Measurements from ENCODE around the gene DTWD2. TPM values are rescaled to one million over a fixed set of nuclear protein-coding genes. Genes with fewer than 3 reads are reported as not detected.
A peak's percentile ranks its signal among the peaks of the same experiment; 100 is the strongest.

The DTWD2 gene
- total RNA-seq = 1 to 10 TPM; 3.3 to 4.9 TPM

GRCh38 chr5:118987988-118988865, at the start of gene DTWD2:
Gene DTWD2 (minus strand): TSS chr5:118988547. CDS start chr5:118988511, 36 bp downstream.
- Mint-ChIP-seq H3K4me1 (ENCODE audit: low read depth in 2 of 2) (peaks cover 13 to 23% of the 10 kb centered on the region in 2 donors), H3K27me3 (no peaks in the 10 kb centered on the region), H3K36me3 (no peaks in the 10 kb centered on the region), H3K4me3 (peak within 1 kb of the TSS; percentile 76), H3K27ac (peak within 1 kb of the TSS; percentile 5 to 77), H3K9me3 (no peaks in the 10 kb centered on the region)
- ATAC-seq (peak; percentile 97), DNase-seq (ENCODE audit: low spot score) (peak; percentile 96)

- Mint-ChIP-seq H3K36me3 (no peaks in the 10 kb centered on the region), H3K9me3 (no peaks in the 10 kb centered on the region), H3K4me3 (no peak overlapping the region), H3K4me1 (ENCODE audit: low read depth in 2 of 2) (peaks cover 0 to 1% of the 10 kb centered on the region in 2 donors), H3K27ac (no peak overlapping the region), H3K27me3 (no peaks in the 10 kb centered on the region)
- ATAC-seq = no peak
- DNase-seq (ENCODE audit: low spot score) = no peak
Measured at GRCh38 chr5:119037496-119038215, 49.3 kb upstream of the DTWD2 start.

GRCh38 chr5:119036101-119036762, 47.9 kb upstream of the DTWD2 start:
- Mint-ChIP-seq H3K4me1 (ENCODE audit: low read depth in 2 of 2) (peaks cover 6 to 14% of the 10 kb centered on the region in 2 donors), H3K27ac (no peak overlapping the region), H3K4me3 (no peak overlapping the region), H3K27me3 (no peaks in the 10 kb centered on the region), H3K36me3 (no peaks in the 10 kb centered on the region), H3K9me3 (no peaks in the 10 kb centered on the region)
- no peak for DNase-seq (ENCODE audit: low spot score)
- peak in 1 of 2 donors; percentile 58 for ATAC-seq

- H3K27ac Mint-ChIP-seq = no peak overlapping the region
- no peak for ATAC-seq
- no peak for DNase-seq (ENCODE audit: low spot score)
- no peak overlapping the region for H3K4me3 Mint-ChIP-seq
- H3K27me3 Mint-ChIP-seq = no peaks in the 10 kb centered on the region
- H3K4me1 Mint-ChIP-seq (ENCODE audit: low read depth in 2 of 2) = peaks cover 10 to 20% of the 10 kb centered on the region in 2 donors
- no peaks in the 10 kb centered on the region for H3K36me3 Mint-ChIP-seq
- H3K9me3 Mint-ChIP-seq = no peaks in the 10 kb centered on the region
Measured at GRCh38 chr5:119033135-119033534, 44.8 kb upstream of the DTWD2 start.

- no peaks in the 10 kb centered on the region for H3K27me3 Mint-ChIP-seq
- ATAC-seq (no peak), DNase-seq (ENCODE audit: low spot score) (no peak)
- no peak overlapping the region for H3K27ac Mint-ChIP-seq
- no peak overlapping the region for H3K4me3 Mint-ChIP-seq
- H3K36me3 Mint-ChIP-seq = no peaks in the 10 kb centered on the region
- H3K4me1 Mint-ChIP-seq (ENCODE audit: low read depth in 2 of 2) = peaks cover 10 to 20% of the 10 kb centered on the region in 2 donors
- no peaks in the 10 kb centered on the region for H3K9me3 Mint-ChIP-seq
Measured at GRCh38 chr5:119032656-119033055, 44.3 kb upstream of the DTWD2 start.

GRCh38 chr5:119031905-119032304, 43.6 kb upstream of the DTWD2 start:
- DNase-seq (ENCODE audit: low spot score) (no peak), ATAC-seq (no peak)
- H3K4me3 Mint-ChIP-seq = peak overlapping the region; percentile 38
- no peaks in the 10 kb centered on the region for H3K9me3 Mint-ChIP-seq
- peak overlapping the region; percentile 40 to 68 for H3K27ac Mint-ChIP-seq
- H3K4me1 Mint-ChIP-seq (ENCODE audit: low read depth in 2 of 2) = peaks cover 10 to 20% of the 10 kb centered on the region in 2 donors
- H3K27me3 Mint-ChIP-seq = no peaks in the 10 kb centered on the region
- no peaks in the 10 kb centered on the region for H3K36me3 Mint-ChIP-seq

GRCh38 chr5:119031011-119031886, 42.9 kb upstream of the DTWD2 start:
- H3K4me1 Mint-ChIP-seq (ENCODE audit: low read depth in 2 of 2) = peaks cover 10 to 20% of the 10 kb centered on the region in 2 donors
- H3K27me3 Mint-ChIP-seq = no peaks in the 10 kb centered on the region
- DNase-seq (ENCODE audit: low spot score) = no peak
- no peaks in the 10 kb centered on the region for H3K36me3 Mint-ChIP-seq
- peak overlapping the region; percentile 40 to 68 for H3K27ac Mint-ChIP-seq
- ATAC-seq = peak in 1 of 2 donors; percentile 62
- H3K9me3 Mint-ChIP-seq = no peaks in the 10 kb centered on the region
- peak overlapping the region; percentile 38 for H3K4me3 Mint-ChIP-seq

GRCh38 chr5:119028575-119028974, 40.2 kb upstream of the DTWD2 start:
- ATAC-seq (no peak), DNase-seq (ENCODE audit: low spot score) (no peak)
- Mint-ChIP-seq H3K36me3 (no peaks in the 10 kb centered on the region), H3K27ac (no peak overlapping the region), H3K4me3 (no peak overlapping the region), H3K9me3 (no peaks in the 10 kb centered on the region), H3K4me1 (ENCODE audit: low read depth in 2 of 2) (peaks cover 10 to 20% of the 10 kb centered on the region in 2 donors), H3K27me3 (peaks cover 0 to 3% of the 10 kb centered on the region in 2 donors)

- no peaks in the 10 kb centered on the region for H3K36me3 Mint-ChIP-seq
- H3K27me3 Mint-ChIP-seq = peaks cover 0 to 3% of the 10 kb centered on the region in 2 donors
- H3K27ac Mint-ChIP-seq = no peak overlapping the region
- H3K4me1 Mint-ChIP-seq (ENCODE audit: low read depth in 2 of 2) = peaks cover 0 to 2% of the 10 kb centered on the region in 2 donors
- H3K4me3 Mint-ChIP-seq = no peak overlapping the region
- no peak for DNase-seq (ENCODE audit: low spot score)
- ATAC-seq = no peak
- no peaks in the 10 kb centered on the region for H3K9me3 Mint-ChIP-seq
Measured at GRCh38 chr5:119022773-119023172, 34.4 kb upstream of the DTWD2 start.

GRCh38 chr5:119022017-119022745, 33.8 kb upstream of the DTWD2 start:
- Mint-ChIP-seq H3K4me3 (no peak overlapping the region), H3K4me1 (ENCODE audit: low read depth in 2 of 2) (peaks cover 0 to 2% of the 10 kb centered on the region in 2 donors), H3K36me3 (no peaks in the 10 kb centered on the region), H3K9me3 (no peaks in the 10 kb centered on the region), H3K27me3 (peaks cover 0 to 3% of the 10 kb centered on the region in 2 donors), H3K27ac (no peak overlapping the region)
- no peak for DNase-seq (ENCODE audit: low spot score)
- ATAC-seq = no peak

- Mint-ChIP-seq H3K4me1 (ENCODE audit: low read depth in 2 of 2) (peaks cover 0 to 2% of the 10 kb centered on the region in 2 donors), H3K36me3 (no peaks in the 10 kb centered on the region), H3K27ac (no peak overlapping the region), H3K27me3 (peaks cover 0 to 3% of the 10 kb centered on the region in 2 donors), H3K9me3 (no peaks in the 10 kb centered on the region), H3K4me3 (no peak overlapping the region)
- ATAC-seq = no peak
- DNase-seq (ENCODE audit: low spot score) = no peak
Measured at GRCh38 chr5:119021149-119021732, 32.9 kb upstream of the DTWD2 start.

GRCh38 chr5:119019949-119020348, 31.6 kb upstream of the DTWD2 start:
- H3K4me1 Mint-ChIP-seq (ENCODE audit: low read depth in 2 of 2) = peaks cover 0 to 2% of the 10 kb centered on the region in 2 donors
- no peaks in the 10 kb centered on the region for H3K9me3 Mint-ChIP-seq
- no peak overlapping the region for H3K4me3 Mint-ChIP-seq
- H3K36me3 Mint-ChIP-seq = no peaks in the 10 kb centered on the region
- no peak overlapping the region for H3K27ac Mint-ChIP-seq
- H3K27me3 Mint-ChIP-seq = no peaks in the 10 kb centered on the region
- ATAC-seq (no peak), DNase-seq (ENCODE audit: low spot score) (no peak)
